GM12891 (cell line): ENCODE data around the gene CPE.

Source experiments
- POLR2A ChIP-seq: IDR thresholded peaks from 2 replicates; pipeline ENCODE4 v1.6.1; 2011; ENCODE audit warnings: low read depth, low read length, control low read depth
- TAF1 ChIP-seq: IDR thresholded peaks from 2 replicates; pipeline ENCODE4 v1.6.1; 2011; ENCODE audit warnings: low read depth, low read length, control low read depth

DNA sequence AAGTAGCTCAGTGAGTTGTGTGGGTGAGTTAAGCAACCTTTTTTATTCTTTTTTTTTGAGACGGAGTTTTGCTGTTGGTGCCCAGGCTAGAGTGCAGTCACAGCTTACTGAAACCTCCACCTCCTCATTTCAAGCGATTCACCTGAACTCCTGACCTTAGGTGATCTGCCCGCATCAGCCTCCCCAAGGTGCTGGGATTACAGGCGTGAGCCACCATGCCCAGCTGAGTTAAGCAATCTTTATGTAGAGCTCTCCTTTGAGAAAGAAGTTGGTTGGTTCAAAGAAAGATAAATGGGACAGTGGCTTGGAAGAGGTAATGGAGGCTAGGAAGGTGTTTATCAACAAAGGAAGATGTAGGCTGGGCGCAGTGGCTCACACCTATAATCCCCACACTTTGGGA lies 48.1 kb upstream of the CPE start:
- no peak for TF ChIP-seq TAF1
- TF ChIP-seq POLR2A: no peak
